Suppressor macrophage (primary cell): ENCODE measurements around the gene CMIP.

Source experiments
- DNase-seq, 4 experiments: peaks; one replicate each; pipeline ENCODE4 v3.0.0-alpha.2; 2020 to 2022

Gene CMIP

GRCh38 chr16:81706327-81707295, 262.0 kb downstream of the CMIP start:
- DNase-seq = no peak

GRCh38 chr16:81707411-81708265, 263.0 kb downstream of the CMIP start:
- no peak for DNase-seq

GRCh38 chr16:81708266-81709015, 263.8 kb downstream of the CMIP start:
- no peak for DNase-seq

- DNase-seq = no peak
These were observed 264.6 kb downstream of the CMIP start for GRCh38 chr16:81709016-81709900.

GRCh38 chr16:81710044-81710443, 265.4 kb downstream of the CMIP start:
- DNase-seq = no peak

GRCh38 chr16:81710596-81710995, 266.0 kb downstream of the CMIP start:
- no peak for DNase-seq

- DNase-seq = peak; percentile 15 to 55 (median 36)
These were observed 267.2 kb downstream of the CMIP start for GRCh38 chr16:81711657-81712319.

GRCh38 chr16:81712681-81713080, 268.1 kb downstream of the CMIP start:
- DNase-seq = no peak

GRCh38 chr16:81713295-81713772, 268.7 kb downstream of the CMIP start:
- no peak for DNase-seq

- no peak for DNase-seq
These were observed 269.2 kb downstream of the CMIP start for GRCh38 chr16:81713796-81714195.

GRCh38 chr16:81714583-81714982, 270.0 kb downstream of the CMIP start:
- DNase-seq = no peak

- DNase-seq = no peak
These were observed 271.0 kb downstream of the CMIP start for GRCh38 chr16:81715358-81716196.

- DNase-seq = no peak
These were observed 272.0 kb downstream of the CMIP start for GRCh38 chr16:81716478-81717225.

GRCh38 chr16:81717662-81718189, 273.1 kb downstream of the CMIP start:
- no peak for DNase-seq

- peak in 2 of 4 experiments; percentile 48 to 55 for DNase-seq
These were observed 274.0 kb downstream of the CMIP start for GRCh38 chr16:81718637-81719036.

- no peak for DNase-seq
These were observed 275.4 kb downstream of the CMIP start for GRCh38 chr16:81719993-81720392.

- DNase-seq = peak in 2 of 4 experiments; percentile 26 to 53
These were observed 276.6 kb downstream of the CMIP start for GRCh38 chr16:81720973-81721906.
